ENCODE measurements around the gene CCR2.
"Not testable (repeated sequence)": the region's sequence is repeated elsewhere in the genome, so short reads cannot be mapped to it uniquely, and the experiment has no call there.

CCR2 gene

DNA sequence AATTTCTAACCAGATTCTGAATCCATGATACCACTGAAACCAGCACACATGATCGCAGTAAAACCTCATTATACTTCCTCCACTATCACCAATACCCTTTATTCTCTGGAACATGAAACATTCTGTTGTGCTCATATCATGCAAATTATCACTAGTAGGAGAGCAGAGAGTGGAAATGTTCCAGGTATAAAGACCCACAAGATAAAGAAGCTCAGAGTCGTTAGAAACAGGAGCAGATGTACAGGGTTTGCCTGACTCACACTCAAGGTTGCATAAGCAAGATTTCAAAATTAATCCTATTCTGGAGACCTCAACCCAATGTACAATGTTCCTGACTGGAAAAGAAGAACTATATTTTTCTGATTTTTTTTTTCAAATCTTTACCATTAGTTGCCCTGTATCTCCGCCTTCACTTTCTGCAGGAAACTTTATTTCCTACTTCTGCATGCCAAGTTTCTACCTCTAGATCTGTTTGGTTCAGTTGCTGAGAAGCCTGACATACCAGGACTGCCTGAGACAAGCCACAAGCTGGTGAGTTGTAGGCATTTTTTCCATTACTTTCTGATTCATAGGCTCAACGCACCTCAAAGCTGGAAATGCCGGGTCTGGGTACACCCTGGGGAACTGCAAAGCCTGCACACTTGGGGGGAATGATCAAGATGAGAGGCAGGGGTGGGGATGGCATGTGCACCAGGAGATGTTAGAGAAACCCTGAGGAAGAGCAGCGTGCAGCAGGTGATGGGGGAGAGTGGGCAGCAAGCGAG lies at the start of gene CCR2:
Gene CCR2 (plus strand): TSS at position 465 of the 764 bp plus-strand sequence. CDS start 3,417 bp downstream, outside the sequence.
- no peak for DNase-seq (ENCODE audit: low spot score)
- FAIRE-seq, result no peak

DNA sequence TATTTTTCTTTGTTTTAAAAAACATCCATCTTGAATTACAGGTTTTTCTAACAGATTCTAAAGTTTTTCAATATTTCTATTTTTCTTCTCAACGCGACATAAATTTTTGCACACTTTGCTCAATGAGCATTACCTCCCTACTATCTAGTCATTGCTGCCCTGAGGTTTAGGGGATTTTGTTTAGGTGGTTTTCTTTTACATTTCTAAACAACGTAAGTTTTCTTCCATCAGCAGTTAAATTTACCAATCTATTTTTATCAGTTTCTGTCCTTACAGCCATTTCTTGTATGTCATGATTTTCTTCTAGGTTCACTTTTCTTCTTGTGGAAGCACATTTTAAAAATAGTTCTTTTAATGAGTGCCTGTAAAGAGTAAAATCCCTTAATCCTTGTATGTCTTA lies 49.2 kb upstream of the CCR2 start:
- no peak for DNase-seq (ENCODE audit: low spot score)

DNA sequence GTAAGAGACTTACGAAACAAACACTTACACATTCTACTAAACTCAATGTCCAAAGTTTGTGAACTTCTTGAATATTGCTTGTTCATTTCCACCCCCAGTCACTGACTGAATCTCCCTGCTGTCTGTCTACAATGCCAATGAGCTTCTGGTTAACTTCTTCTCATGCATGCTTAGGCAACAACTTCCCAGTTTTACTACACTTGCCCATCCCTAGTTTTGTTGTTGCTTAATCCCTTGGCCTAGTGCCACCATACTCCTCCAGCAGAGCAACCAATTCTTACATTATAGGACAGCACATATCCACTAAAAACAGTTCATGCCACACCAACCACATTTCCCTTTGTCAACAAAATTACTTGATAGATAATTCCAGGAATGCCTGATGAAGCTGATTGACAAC lies 40.9 kb upstream of the CCR2 start:
- no peak for DNase-seq (ENCODE audit: low spot score)
- FAIRE-seq, result no peak

More for the DNA sequence above, 49.2 kb upstream of the CCR2 start:
- FAIRE-seq, result no peak

DNA sequence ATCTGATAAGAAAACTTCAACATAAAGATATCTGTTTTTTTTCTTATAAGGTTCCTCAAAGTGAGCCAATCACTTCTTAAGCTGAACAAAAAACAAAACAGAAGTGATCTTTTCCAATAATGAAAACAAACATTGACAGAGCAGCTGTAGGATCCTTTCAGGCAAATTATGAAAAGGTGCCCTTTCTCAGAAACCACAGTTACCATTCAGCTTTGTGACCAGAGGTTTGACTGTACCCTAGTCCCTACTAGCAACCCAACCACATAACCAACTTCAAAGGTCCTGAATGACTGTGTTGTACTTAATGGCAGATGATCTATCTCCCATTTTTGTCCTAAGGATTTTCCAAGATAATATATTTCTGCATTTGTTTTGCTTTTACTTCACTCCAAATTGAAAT lies 39.4 kb upstream of the CCR2 start:
- no peak for FAIRE-seq
- no peak for DNase-seq (ENCODE audit: low spot score)

DNA sequence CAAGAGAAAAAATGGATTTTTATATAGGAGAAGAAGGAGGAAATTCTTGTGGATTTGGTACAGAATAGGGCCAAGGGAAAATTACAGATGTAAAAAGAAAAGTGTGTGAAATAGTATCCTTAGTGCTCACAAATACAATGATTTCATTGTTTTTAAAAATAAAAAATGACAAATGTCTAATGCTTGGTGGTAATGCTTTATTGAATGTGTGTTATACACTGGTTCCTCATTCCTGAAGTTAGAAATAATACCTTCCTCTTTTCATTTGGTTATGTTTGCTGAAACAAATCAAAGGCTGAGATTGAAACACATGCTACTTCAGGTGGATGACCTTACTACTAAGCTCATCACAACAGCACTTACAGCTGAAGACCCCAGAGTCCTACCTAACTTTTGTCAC lies 37.7 kb upstream of the CCR2 start:
- DNase-seq (ENCODE audit: low spot score) (no peak), FAIRE-seq (no peak)

DNA sequence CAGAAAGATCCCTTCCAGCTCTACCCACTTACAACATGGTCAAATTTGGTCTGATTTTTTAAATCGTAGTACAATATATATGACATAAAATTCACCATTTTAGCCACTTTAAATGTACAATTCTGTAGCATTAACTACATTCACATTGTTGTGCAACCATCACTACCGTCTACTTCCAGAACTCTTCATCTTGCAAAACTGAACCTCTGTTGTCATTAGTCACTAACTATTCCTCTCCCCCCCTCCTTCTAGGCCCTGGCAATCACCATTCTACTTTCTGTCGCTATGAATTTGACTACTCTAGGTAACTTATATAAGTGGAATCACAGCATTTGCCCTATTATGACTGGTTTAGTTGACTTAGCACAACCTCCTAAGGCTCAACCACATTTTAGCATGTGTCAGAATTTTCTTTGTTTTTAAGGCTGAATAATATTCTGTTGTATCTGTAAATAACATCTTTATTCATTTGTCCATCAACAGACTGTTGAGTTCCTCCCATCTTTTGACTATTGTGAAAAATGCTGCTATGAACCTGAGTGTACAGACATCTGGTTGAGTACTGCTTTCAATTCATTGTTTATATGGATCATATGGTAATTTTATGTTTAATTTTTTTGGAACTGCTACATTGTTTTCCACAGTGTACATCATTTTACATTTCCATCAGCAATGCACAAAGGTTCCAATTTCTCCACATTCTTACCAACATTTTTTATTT lies 35.5 kb upstream of the CCR2 start:
- DNase-seq (ENCODE audit: low spot score), result no peak
- FAIRE-seq, result no peak

DNA sequence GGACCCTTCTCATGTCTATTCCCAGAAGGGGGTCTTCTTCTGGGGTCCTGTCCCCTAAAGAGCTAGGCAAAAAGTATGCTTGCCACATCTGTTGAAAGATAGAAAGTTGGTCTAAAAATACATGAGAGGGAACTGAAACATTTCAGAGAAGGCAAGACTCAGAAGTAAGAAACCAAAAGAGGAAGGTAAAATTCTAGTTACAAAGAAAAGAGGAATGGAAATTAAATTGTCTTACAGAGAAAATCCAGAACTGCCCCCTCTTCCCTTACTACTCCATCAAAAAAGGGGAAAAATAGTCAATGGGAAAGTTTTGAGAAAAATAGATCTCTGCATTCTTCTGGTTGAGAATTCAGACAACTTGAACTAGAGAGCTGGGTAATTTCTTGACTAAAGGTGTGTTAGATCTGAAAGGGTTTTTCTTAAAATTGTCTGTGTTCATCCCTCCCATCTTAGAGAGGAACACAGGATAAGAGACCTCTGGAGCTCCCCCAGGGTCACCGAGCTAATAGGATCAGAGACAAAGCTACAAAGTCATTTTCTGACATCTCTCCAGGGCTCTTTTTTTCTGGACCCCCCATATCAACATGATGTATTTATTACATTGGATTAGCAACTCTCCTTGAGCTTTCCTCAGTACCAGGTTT lies 32.3 kb upstream of the CCR2 start:
- DNase-seq (ENCODE audit: low spot score) (no peak), FAIRE-seq (no peak)

DNA sequence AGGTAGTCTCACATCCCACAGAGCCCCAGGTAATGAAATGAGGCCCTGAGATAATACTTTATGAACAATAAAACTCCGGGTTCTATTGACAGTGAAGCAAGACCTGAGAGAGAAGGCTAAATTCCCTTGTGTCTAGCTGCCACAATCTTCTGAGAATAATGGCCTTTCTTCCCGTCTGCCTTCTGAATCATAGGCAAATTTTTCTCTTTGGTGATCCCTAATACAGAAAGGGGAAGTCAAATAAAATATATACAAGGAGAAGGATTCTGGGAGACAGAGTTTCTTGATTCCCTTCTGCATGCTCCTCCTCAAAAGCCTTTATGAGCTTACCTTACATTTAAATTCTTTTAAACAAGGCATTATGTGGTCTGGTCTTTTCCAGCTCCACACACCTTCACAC lies 29.9 kb upstream of the CCR2 start:
- FAIRE-seq, result no peak
- DNase-seq (ENCODE audit: low spot score), result no peak

DNA sequence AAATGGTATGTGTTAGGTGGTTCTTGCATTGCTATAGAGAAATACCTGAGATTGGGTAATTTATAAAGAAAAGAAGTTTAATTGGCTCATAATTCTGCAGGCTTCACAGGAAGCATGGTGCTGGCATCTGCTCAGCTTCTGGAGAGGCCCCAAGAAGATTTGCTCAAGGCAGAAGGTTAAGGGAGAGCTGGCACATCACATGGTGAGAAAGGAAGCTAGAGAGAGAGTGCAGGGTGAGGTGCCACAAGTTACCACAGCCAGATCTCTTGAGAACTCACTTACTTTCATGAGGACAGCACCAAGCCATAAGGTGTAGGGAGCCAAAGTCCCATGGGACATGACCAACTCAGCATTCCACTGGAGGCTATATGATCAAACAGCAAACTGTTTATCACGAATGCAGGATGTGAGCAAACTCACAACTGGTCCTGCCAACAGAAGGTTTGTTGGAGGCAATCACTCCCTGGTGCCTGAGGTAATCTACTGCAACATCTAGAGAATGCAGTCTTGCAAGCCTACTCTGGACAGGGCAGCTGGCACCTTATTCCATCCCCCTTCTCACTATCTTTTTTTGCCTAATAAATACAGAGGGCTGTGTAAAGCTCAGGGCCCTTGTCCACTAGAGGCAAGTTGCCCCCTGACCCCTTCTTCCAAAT lies 28.1 kb upstream of the CCR2 start:
- FAIRE-seq (no peak), DNase-seq (ENCODE audit: low spot score) (no peak)

DNA sequence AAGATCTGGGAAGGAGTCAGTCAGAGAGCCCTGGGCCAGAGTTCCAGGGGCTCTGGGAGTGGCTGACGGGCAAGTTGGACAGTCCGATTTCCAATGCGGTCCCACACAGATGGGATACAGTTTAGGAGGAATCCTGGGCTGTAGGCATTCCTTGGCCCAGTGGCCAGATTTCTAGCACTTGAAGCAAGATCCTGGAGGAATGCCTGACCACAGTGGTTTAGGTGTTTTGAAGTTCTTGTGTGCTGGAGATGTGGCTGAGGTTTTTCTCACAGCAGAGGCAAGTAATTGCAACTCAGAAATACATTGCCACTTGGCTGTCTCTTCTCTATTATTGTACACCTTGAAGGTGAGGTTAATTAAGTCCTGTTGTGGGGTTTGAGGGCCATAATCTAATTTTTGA lies 23.2 kb upstream of the CCR2 start:
- not testable (repeated sequence) for DNase-seq (ENCODE audit: low spot score); FAIRE-seq

DNA sequence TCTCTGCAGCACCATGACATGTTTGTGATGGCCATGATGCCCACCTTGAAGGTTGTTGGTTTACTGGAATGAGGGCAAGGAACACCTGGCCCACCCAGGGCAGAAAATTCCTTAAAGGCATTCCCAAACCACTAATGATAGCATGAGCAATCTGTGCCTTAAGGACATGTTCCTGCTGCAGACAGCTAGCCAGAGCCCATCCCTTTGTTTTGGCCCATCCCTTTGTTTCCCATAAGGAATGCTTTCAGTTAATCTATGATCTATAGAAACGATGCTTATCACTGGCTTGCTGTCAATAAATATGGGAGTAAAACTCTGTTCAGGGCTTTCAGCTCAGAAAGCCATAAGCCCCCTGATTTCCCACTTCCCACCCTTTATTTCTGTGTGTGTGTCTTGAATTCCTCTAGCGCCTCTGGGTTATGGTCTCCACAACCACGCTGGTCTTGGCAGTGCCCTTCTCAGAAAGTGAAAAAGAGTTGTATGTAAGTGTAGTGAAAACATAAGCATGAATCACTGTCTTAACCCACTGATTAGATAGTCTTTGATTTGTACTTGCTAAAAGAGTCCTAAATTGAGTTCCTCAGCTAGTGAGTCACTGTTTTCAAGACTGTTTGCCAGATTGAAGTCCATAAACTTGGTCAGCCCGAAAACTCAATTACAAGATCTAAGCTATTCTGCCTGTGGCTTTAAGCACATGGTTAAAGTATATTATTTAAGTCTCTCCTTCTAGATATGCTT lies 19.0 kb upstream of the CCR2 start:
- DNase-seq (ENCODE audit: low spot score) (no peak), FAIRE-seq (no peak)

DNA sequence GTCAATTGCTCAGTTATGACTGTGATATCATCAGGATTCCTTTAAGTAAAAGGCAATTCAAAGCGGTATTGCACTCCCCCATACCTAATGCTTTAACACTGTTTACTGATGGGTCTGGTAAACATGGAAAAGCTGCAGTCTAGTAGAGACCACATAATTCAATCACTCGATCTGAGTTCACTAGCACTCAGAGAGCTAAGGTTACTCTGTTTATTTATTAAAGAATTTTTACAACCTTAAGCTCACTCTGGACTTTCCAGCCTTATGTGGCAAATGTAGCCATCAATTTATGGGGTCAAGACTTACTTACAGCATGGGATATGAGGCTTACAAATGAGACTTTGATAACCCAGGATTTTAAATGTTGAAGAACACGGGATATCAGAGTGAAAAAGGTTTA lies 18.4 kb upstream of the CCR2 start:
- DNase-seq (ENCODE audit: low spot score), result no peak
- FAIRE-seq, result no peak

DNA sequence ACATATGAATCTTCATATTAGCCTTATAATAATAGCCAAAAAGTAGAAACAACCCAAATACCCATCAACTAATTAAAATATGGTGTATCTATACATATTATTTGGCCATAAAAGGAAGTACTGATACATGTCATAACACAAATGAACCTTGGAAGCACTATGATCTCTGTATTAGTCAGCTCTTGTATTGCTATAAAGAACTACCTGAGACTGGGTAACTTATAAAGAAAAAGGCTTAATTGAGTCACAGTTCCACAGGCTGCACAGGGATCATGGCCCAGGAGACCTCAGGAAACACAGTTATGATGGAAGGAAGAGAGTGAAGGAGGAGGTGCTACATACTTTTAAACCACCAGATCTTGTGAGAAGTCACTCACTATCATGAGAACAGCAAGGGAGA lies 16.0 kb upstream of the CCR2 start:
- no peak for DNase-seq (ENCODE audit: low spot score)
- FAIRE-seq, result no peak

DNA sequence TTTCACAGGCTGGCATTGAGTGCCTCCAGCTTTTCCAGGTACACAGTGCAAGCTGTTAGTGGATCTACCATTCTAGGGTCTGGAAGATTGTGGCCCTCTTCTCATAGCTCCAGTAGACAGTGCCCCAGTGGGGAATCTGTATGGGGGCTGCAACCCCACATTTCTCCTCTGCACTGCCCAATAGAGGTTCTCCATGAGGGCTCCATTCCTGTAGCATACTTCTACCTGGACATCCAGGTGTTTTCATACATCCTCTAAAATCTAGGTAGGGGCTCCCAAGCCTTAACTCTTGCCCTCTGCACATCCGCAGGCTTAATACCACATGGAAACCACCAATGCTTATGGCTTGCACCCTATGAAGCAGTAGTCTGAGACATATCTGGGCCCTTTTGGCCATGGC lies 15.1 kb upstream of the CCR2 start:
- DNase-seq (ENCODE audit: low spot score) (no peak), FAIRE-seq (no peak)

DNA sequence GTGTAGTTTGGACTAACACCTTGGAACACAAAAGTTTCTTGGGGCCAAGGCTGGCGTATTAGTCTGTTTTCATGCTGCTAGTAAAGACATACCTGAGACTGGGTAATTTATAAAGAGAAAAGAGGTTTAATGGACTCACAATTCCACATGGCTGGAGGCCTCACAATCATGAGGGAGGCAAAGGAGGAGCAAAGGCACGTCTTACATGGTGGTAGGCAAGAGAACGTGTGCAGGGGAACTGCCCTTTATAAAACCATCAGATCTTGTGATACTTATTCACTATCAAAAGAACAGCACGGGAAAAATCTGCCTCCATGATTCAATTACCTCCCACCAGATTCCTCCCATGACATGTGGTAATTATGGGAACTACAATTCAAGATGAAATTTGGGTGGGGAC lies 9.4 kb upstream of the CCR2 start:
- no peak for FAIRE-seq
- DNase-seq (ENCODE audit: low spot score), result no peak

DNA sequence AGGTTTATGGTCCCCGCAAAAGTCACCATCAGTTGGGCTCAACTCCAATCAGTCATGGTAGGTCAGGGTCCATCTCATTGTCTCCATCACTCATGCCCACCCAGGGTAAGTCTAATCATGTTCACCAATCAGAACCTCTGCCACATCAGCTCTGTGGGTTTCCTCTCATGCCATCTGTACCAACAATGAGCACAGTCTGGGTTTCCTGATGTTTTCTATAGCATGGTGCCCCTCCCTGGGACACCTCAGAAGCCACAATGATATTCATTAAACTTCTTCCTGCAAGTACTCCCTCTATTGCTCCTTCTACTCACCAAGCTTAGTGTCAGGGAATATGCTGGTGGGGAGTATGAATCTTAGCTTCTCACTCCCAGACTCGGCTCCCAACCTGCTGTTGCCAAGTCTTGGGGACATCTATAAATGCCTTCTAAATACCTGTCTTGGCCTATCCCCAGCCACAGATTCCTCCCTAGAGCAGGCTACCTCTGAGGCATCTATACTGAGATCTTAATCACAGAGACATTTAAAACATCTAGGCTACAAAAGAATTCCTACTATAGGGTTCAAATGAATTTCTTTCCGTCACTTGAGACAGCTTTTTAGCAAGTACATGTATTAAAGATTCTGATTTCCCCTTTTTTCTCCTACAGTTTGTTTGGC lies 5.0 kb upstream of the CCR2 start:
- no peak for DNase-seq (ENCODE audit: low spot score)
- no peak for FAIRE-seq

DNA sequence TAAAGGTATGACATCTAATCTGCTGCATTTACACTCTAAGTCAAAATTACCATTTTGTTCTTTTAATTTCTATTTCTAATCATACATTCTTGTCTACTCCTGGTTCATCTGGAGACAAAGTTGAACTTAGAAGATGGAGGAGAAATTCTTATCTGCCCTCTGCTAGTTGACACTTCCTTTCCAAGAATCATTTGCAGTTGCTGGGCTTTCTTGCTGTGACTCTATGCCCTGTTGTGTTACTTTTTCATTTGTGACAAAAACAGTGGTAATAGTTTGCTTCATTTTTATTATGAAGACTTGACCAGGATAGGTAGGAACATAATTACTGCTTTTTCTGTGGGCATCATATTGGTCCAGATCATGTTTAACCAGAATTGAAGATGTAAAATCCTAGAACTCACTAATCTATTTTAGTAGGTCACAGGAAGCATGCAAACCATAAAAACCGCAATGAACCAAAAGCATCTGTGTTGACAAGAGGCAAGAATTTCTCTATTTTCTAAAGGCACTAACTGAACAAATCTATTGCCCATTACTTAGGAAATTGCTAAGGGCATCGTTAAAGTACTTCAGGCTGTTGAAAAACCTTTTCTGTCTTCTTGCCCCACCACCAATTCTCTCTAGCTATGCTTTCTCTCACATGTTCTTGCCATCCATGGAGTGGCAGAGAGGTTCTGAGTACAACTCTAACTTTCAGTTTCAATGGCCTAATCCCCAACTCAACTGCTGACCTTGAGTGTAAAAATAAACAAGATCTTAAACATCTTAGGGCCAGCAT lies 4.2 kb upstream of the CCR2 start:
- no peak for DNase-seq (ENCODE audit: low spot score)
- no peak for FAIRE-seq

DNA sequence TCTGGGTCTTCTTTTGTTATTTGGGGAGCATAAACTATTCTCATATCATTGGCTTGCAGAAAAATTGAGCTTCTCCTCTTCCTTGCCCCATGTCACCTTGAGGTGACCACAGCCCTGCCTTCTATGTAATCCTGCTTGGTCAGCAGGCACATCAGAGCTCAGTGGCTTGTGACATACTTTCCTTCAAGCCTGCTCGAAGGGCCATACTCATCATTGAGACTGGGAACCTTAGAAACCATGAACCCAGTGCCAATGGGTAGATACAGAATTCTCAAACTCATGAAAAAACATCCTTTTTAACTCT lies 3.7 kb upstream of the CCR2 start:
- DNase-seq (ENCODE audit: low spot score) (no peak), FAIRE-seq (no peak)

DNA sequence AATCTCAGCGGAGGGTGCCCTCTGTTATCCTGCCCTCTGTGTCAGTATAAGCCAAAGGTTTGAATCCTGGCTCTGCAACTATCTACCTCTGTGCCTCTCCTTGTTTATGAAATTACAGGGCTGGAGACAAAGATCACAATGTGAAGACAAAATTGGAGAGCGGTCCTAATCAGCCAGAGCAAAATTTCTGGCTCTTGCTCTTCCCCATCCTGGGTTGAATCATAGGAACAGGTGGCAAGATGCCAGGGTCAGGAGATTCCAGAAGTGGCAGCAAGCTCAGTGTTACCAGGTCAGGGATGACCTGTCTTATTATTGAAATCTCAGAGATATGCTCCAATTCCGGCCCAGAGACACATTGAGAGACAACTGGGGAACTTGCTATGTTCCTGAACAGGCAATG lies 2.3 kb upstream of the CCR2 start:
- DNase-seq (ENCODE audit: low spot score) (no peak), FAIRE-seq (no peak)

DNA sequence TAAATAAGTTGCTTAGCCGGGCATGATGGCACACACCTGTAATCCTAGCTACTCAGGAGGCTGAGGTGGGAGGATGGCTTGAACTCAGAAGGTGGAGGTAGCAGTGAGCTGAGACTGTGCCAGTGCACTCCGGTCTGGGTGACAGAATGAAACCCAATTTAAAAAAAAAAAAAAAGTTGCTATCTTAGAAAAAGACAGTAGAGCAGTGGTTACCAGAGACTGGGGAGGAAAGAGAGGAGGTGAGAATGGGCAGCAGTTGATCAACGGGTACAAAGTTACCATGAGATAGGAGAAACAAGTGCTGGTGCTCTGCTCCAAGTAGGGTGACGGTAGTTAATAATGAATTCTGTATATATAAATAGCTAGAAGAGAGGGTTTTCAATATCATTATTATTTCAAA lies 821 bp upstream of the CCR2 start:
- FAIRE-seq, result no peak
- no peak for DNase-seq (ENCODE audit: low spot score)
